G401.6 (cell line): ENCODE data around the gene LRP5.
"Not testable (repeated sequence)": the region's sequence is repeated elsewhere in the genome, so short reads cannot be mapped to it uniquely, and the experiment has no call there.

Experiments used
- FAIRE-seq: peaks from 2 replicates; lab custom pipeline; 2012; peaks lifted over from hg19 to GRCh38; lab: Jason Lieb, UNC

Gene LRP5

DNA sequence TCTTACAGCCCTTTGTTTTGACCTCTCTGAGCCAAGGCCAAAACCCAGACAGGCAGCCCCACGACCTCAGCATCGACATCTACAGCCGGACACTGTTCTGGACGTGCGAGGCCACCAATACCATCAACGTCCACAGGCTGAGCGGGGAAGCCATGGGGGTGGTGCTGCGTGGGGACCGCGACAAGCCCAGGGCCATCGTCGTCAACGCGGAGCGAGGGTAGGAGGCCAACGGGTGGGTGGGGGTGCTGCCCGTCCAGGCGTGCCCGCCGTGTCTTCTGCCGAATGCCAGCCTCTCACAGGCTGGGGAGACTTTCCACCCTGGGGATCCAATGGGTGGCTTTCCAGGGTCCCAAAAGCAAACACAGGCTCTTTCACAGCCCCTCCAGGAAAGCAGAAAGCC lies 111.1 kb downstream of the LRP5 start:
- FAIRE-seq = no peak

DNA sequence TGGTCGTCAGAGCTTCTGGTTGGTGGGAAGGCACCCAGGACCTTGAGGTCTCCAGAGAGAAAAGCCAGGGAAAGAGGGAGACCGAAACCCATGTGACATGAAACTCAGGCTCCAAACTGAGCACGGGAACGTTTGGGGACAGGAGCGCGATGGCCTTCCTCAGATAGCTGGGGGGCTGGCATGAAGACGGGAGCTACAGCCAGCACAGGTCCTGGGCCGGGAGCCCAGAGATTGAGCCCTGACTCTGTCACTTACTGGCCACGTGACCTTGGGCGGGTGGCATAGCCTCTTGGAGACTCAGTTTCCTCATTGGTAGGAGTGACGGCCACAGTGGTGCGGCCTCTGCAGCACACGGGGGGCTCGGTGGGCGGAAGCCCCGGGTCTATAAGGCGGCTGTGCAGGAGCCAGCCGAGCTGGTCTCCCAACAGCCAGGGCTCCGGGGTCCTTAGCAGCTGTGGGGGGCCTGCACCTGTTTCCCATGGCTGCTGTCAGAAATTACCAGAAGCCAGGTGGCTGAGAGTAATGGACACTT lies 111.8 kb downstream of the LRP5 start:
- no peak for FAIRE-seq

DNA sequence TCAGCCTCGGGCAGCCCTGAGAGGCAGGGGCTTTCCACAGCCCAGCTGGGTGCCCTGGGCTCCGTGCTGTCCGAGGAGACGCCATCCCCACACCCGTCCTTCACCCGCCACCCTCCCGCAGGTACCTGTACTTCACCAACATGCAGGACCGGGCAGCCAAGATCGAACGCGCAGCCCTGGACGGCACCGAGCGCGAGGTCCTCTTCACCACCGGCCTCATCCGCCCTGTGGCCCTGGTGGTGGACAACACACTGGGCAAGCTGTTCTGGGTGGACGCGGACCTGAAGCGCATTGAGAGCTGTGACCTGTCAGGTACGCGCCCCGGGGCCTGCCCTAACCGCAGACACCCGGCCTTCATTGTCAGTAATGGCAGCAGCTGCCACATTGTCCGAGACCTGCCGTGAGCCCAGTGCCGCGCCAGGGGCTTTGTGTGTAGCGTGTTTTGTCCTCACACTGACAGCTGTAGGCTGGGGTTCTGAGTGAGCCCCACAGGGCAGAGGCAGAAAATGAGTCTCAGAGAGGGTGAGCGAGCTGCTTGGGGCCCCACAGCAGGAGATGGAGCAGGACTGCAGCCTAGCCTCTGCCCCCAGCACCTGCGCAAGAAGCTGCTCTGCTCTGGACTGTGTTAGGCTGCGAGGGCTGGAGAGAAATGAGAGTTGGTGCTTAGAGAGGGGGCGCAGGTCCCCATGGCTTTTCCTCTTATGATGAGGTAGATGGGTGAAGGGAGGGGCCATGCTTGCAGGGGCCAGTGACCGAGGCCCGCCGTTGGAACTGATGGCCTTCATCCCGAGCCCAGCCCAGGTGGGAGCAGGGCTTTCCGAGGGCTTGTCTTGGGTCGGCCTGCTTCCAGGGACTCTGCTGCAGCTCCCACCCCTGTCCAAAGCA lies 112.8 kb downstream of the LRP5 start:
- no peak for FAIRE-seq

DNA sequence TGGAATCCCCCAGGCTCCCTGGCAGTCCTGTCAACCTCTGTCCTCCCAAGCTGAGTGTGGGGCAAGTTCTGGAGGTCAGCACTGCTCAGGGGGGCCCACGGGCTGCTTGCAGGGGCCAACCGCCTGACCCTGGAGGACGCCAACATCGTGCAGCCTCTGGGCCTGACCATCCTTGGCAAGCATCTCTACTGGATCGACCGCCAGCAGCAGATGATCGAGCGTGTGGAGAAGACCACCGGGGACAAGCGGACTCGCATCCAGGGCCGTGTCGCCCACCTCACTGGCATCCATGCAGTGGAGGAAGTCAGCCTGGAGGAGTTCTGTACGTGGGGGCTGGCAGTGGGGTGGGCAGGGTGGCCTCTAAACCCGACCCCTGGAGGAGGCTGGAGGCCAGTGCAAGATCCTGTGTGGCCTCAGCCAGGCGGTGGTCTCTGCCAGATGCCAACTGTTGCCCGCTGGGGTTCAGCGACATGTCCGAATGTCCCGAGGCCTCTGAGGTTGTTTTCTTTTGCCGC lies 113.5 kb downstream of the LRP5 start:
- no peak for FAIRE-seq

DNA sequence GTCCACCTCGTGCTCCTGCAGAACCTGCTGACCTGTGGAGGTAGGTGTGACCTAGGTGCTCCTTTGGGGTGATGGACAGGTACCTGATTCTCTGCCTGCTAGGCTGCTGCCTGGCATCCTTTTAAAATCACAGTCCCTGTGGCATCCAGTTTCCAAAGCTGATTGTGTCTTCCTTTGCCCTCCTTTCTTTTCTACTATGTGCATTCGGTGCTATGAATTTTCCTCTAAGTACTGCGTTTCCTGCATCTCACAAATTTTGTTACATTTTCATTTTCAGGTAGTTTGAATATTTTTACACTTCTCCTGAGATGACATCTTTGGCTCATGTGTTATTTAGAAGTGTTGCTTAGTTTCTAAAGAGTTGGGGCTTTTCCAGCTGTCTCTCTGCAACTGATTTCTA lies 117.3 kb downstream of the LRP5 start:
- no peak for FAIRE-seq

DNA sequence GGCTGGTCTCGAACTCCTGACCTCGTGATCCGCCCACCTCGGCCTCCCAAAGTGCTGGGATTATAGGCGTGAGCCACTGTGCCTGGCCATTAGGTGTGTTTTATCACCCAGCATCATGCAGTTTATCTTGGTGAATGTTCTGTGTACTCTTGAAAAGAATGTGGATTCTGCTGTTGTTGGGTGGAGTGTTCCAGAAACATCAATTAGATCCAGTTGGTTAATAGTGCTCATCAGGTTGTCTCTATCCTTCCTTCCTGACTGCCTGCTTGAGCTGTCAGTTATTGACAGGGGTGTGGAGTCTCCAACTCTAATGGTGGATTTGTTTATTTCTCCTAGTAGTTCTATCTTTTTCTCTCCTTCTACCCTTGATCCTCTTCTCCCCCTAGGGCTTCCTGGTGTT lies 118.0 kb downstream of the LRP5 start:
- FAIRE-seq = no peak

DNA sequence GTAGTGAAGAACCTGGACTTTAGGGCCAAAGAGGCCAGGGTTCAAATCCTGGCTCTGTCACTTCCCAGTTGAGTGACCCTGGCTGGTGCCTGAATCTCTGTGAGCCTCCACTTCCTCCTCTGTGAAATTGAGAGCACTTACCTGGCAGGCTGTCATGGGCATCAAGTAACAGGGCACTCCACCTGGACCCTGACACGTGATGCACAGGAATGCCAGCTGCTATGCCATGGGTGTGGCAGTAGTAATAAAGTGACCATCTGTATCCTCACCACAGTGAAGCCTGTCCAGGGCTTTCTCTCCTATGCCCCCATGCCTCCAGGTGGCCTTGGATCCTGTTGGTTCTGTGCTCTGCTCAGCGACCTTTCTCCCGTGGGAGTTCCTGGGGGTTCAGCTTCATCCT lies 118.4 kb downstream of the LRP5 start:
- no peak for FAIRE-seq

DNA sequence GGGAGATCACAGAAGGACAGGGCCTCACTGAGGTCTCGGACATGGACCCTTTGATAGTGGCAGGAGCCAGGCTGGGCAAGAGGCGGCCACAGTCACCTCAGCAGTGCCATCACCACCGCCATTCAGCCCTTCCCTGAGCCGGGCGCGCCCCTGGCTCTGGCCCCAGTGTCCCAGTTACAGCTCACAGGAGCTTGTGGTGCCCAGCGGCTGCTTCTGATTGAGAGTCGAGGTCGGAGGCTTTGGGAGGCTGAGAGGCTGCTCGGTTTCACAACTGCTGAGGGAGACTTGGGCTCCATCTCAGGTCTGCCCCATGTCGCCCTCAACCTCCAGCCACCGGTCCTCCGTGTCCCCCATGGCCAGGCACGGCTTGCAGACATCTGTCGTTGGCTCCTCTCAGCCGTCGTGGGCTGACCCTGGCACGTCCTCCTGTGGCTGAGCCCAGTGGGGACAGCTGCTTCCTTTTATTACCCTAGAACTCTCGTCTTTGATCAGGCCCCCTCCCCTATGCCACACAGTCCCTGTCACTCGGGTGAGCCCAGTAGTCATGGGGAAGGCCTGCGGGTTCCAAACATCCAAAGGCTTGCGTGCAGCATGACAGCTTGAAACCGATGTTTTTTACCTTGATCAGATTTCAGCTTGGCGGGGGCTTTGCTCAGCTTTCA lies 119.7 kb downstream of the LRP5 start:
- FAIRE-seq = no peak

DNA sequence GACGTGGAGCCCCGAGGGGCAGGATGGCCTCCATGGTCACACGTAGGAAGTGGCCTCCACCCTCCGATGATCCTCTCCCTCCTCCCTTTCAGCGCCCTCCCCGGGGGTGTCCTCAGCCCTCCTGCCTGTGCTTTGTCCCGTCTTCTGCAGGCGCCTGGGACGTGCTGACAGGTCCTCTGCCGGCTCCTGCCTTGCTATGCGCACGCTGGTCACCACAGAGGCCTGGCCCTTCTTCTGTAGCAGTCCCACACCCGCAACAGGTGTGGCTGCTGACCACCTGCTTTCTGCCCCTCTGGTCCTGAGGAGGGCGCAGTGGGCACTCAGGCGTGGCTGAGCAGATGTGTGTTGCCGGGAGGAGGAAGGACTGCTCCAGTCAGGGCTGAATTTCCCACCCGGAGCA lies 120.5 kb downstream of the LRP5 start:
- FAIRE-seq = no peak

DNA sequence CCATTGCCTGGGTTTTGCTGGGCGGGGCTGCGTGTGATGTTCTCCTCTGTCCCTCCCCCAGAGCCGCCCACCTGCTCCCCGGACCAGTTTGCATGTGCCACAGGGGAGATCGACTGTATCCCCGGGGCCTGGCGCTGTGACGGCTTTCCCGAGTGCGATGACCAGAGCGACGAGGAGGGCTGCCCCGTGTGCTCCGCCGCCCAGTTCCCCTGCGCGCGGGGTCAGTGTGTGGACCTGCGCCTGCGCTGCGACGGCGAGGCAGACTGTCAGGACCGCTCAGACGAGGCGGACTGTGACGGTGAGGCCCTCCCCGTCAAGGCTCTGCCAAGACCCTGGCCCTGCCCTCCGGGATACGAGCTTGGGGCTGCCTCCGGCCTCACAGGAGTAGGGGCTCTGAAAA lies 121.2 kb downstream of the LRP5 start:
- no peak for FAIRE-seq

DNA sequence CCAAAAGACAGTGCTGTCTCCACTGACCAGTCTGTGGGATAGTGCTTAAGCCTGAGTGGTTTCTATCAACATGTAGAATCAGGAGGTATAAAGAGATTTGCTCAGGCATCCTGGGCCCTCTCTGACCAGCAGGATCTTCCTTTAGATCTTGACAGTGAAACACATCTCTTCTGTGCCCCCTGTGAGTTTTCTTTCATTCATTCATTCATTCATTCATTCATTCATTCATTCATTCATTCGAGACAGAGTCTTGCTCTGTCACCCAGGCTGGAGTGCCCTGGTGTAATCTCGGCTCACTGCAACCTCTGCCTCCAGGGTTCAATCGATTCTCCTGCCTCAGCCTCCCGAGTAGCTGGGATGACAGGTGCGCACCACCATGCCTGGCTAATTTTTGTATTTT lies 121.8 kb downstream of the LRP5 start:
- FAIRE-seq = not testable (repeated sequence)

DNA sequence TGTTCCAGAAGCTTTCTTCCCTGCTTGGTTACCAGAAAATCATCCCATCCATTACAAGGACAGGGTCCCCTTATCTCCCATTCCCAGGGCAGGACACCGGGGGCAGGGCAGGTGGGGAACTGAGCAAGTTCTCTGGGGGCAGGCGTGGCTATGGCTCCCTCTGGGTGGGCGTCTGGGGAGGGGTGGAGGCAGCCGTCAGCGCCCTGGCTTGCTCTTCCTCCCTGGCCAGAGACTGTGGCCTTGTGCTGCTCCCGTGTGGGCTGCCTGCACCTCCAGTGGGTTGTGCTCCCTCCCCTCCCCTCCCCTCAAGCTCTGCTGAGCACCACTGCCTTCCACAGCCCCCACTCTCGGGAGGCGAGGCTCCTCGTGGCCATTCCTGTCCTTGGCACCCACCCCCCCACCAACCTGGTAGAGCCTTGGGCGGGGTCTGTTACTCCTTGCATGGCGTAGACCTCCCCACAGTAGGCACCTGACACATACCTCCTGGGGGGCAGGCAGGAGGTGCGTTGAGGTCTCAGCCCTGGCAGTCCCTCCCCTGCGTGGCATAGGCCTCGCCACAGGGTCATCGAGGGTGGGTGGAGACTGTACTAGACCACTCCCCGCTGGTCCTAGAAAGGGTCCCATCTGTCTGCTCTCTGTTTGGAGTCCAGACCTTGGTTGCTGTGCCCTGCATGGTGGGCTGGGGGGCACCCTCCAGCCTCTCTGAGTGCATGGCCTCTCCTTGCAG lies 123.9 kb downstream of the LRP5 start:
- FAIRE-seq = no peak

DNA sequence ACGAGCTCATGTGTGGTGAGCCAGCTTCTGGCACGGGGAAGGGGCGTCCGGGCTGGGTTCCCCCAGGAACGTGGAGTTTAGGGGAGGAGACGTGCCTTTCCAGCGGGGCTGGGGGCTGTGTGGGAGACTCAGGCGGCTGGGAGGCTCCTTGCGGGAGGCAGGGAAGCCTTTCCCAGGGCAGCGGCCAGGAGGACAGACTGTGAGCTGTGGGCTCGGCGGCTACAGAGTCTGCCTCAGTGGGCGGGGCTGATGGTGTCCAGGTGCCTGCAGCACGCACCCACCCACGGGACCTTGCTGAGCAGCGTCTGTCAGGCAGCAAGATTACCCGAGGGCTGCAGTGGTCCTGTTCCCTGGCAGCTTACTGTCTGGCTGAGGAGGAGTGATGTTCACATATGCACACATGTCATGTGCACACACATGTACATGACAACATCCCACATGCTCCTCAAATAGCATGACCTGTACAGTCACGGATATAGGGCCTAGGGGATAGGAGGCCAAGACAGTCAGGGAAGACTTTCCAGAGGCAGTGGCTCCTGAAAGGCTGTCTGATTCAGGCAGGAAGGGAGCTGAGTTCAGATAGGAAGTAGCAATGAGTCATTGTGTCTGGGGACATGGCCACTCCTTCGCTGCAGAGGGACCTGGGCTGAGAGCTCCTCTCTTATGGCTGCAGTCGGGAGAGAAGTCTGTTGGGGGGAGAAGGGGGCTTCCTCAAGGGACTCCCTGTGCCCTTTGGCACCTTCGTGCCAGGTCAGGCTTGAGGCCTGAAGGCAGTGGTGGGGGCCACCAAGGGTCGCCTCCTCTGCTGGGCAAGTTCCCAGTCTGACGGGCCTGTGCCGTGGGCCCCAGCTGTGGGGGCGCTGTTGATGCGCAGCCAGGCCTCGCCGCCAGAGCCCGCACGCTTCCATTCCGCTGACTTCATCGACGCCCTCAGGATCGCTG lies 124.9 kb downstream of the LRP5 start:
- no peak for FAIRE-seq

DNA sequence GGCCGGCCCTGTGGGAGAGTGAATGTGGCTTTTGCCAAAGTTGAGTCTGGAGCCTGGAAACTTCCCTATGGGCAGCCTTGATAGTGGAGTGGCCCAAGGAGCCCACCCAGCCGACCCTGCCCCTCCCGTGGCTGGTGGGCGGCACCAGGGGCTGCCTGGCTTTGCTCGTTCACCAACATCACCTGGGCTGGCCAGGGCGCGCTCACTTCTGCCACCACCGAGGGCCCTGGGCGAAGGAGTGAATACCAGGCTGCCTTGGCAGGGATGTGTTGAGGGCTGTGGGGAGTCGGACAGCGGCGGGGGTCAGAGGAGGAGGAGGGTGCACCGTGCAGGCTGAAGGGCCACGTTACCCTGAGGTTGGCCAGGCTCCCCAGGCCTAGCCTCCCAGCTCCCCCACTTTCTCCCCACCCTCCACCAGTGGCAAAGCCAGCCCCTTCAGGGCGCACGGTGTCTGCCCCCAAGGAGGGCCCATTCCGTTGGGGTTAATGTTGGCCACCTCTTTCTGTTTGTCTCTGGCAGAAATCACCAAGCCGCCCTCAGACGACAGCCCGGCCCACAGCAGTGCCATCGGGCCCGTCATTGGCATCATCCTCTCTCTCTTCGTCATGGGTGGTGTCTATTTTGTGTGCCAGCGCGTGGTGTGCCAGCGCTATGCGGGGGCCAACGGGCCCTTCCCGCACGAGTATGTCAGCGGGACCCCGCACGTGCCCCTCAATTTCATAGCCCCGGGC lies 125.7 kb downstream of the LRP5 start:
- no peak for FAIRE-seq

DNA sequence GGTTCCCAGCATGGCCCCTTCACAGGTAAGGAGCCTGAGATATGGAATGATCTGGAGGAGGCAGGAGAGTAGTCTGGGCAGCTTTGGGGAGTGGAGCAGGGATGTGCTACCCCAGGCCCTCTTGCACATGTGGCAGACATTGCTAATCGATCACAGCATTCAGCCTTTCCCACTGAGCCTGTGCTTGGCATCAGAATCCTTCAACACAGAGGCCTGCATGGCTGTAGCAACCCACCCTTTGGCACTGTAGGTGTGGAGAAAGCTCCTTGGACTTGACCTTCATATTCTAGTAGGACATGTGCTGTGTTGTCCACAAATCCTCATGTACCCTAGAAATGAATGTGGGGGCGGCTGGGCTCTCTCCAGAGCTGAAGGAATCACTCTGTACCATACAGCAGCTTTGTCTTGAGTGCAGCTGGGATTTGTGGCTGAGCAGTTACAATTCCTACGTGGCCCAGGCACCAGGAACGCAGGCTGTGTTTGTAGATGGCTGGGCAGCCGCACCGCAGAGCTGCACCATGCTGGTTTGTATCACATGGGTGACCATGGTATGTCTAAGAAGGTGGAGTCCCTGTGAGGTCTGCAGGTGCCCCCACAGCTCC lies 126.4 kb downstream of the LRP5 start:
- FAIRE-seq = no peak

DNA sequence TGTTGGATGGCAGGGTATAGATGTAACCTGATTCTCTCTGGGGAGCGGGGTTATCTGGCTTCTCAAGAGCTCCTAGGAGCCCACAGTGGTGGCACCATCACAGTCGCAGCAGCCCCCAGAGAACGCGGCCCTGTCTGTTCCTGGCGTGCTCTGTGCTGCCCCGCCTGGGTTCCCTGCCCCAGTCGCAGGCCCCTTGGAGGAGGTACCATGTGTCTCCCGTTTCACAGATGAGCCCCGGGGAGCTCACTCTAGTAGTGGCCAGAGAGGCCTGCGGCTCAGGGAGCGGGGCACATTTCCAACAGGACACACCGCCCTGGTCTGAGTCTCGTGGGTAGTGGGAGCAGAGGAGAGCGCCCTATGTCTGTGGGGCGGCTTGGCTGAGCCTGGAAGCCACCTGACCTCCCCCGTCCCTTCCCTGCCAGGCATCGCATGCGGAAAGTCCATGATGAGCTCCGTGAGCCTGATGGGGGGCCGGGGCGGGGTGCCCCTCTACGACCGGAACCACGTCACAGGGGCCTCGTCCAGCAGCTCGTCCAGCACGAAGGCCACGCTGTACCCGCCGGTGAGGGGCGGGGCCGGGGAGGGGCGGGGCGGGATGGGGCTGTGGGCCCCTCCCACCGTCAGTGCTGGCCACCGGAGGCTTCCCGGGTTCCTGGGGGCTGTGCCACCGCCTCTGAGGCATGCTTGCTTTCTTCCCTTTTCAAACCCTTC lies 127.1 kb downstream of the LRP5 start:
- FAIRE-seq = no peak

DNA sequence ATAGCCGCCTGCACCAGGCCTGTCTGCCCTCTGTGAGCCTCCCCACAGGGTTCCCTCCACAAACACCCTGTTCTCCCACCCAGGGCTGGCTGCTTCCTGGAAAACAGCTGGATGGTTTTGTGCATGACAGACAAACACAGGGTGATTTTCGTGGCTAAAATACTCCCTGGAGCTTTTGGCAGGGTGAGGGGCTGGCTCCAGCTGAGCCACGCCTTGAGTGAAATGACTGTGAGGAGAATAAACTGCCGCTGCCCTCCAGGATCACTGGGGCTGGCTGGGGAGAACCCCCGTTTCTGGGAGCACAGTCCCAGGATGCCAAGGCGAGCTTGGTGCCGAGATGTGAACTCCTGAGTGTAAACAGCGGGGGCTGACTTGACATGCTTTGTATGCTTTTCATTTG lies 127.8 kb downstream of the LRP5 start:
- FAIRE-seq = no peak

DNA sequence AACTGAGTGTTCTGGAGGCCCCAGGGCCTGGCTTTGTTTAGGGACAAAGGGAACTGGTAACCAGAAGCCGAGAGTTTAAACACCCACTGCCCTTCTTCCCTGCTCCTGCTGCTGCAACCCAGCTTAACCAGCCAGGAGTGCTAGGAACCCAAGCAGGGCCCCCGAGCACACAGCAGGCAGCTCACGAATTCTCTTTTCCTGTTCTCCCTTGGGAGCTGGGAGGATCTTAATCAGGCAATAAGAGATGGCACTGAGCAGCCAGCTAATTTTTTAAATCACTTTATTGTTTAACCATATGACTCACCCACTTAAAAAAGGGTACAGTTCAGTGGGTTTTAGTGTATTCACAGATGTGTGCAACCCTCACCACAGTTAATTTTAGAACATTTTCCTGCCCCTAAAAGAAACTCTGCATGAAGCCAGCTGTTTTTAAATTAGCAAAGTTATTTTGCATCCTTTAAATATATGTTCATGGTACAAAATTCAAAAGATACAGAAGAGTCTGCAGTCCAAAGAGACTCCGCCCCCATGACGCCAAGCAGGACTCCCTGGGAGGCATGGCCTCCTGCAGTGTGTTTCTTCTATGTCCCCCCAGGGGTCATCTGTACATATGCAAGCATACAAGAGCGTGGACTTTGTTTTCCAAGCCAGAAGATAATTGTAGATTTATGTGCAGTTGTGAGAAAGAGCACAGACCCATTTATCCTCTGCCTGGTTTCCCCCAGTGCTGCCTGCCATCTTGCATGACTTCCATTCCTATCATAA lies 129.3 kb downstream of the LRP5 start:
- FAIRE-seq = no peak

DNA sequence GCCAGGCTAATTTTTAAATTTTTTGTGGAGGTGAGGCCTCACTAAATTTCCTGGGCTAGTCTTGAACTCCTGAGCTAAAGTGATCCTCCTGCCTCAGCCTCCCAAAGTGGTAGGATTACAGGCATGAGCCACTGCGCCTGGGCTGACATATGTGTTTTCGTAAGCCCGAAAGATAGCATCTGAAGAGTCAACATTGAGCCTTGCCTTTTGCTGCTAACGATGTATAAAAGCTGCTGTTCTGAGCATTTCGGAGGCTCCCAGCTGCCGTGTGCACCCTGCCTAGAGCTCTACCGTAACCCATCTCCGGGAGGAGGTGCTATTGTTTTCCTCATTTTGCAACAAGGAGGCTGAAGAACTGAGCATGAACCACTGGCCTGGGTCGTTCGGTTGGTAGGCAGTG lies 130.0 kb downstream of the LRP5 start:
- FAIRE-seq = no peak
